Glutamatergic neuron (in vitro differentiated cells): ENCODE results near the gene NHSL2. TPM values are rescaled to one million over a fixed set of nuclear protein-coding genes. Genes with fewer than 3 reads are reported as not detected.

Experiments
- DNase-seq: peaks from one replicate; pipeline ENCODE4 v3.0.0; 2022
- H3K27ac Mint-ChIP-seq: one replicate; pipeline ENCODE4 v1.8.0; 2020; ENCODE audit warnings: mild to moderate bottlenecking, mixed read lengths, inconsistent platforms; ENCODE audit not compliant: unreplicated experiment
- H3K27me3 Mint-ChIP-seq: one replicate; pipeline ENCODE4 v1.8.0; 2020; ENCODE audit warnings: mild to moderate bottlenecking, moderate library complexity, mixed read lengths, inconsistent platforms; ENCODE audit not compliant: unreplicated experiment
- H3K36me3 Mint-ChIP-seq: one replicate; pipeline ENCODE4 v1.8.0; 2020; ENCODE audit warnings: mild to moderate bottlenecking, mixed read lengths, inconsistent platforms; ENCODE audit not compliant: unreplicated experiment
- H3K4me1 Mint-ChIP-seq: one replicate; pipeline ENCODE4 v1.8.0; 2020; ENCODE audit warnings: mild to moderate bottlenecking, low read depth, mixed read lengths, inconsistent platforms; ENCODE audit not compliant: unreplicated experiment
- H3K4me3 Mint-ChIP-seq: one replicate; pipeline ENCODE4 v1.8.0; 2020; ENCODE audit warnings: mild to moderate bottlenecking, mixed read lengths, inconsistent platforms; ENCODE audit not compliant: unreplicated experiment
- H3K9me3 Mint-ChIP-seq: one replicate; pipeline ENCODE4 v1.8.0; 2020; ENCODE audit warnings: mild to moderate bottlenecking, moderate library complexity, mixed read lengths, inconsistent platforms; ENCODE audit not compliant: unreplicated experiment
- CTCF ChIP-seq: fragments of 200-600 bp; sonication (generic); IDR thresholded peaks from one replicate; pipeline ENCODE4 v1.5.0; 2021; ENCODE audit not compliant: partially characterized antibody, unreplicated experiment
- total RNA-seq: library from RNA; stranded (reverse); fragmentation: NEBNext Ultra II Directional; extraction: Animal tissue kit (Norgen Biotek cat#: 25700); gene quantifications from one replicate; pipeline ENCODE4 v1.2.1, GENCODE V29; 2021; ENCODE audit not compliant: unreplicated experiment

NHSL2 gene
- total RNA-seq, 1 donor from 2014 or later = 7.3 TPM

- no peak overlapping the region for H3K4me3 Mint-ChIP-seq
- no peak for TF ChIP-seq CTCF
- no peaks in the 10 kb centered on the region for H3K27me3 Mint-ChIP-seq
- no peak for DNase-seq
- no peak overlapping the region for H3K27ac Mint-ChIP-seq
- peaks cover 1% of the 10 kb centered on the region for H3K4me1 Mint-ChIP-seq
- H3K36me3 Mint-ChIP-seq = no peaks in the 10 kb centered on the region
- H3K9me3 Mint-ChIP-seq = peaks cover 4% of the 10 kb centered on the region
These were observed 108.8 kb downstream of the NHSL2 start for GRCh38 chrX:72019487-72019886.

- no peak overlapping the region for H3K4me3 Mint-ChIP-seq
- no peaks in the 10 kb centered on the region for H3K27me3 Mint-ChIP-seq
- peaks cover 4% of the 10 kb centered on the region for H3K9me3 Mint-ChIP-seq
- no peak overlapping the region for H3K27ac Mint-ChIP-seq
- H3K4me1 Mint-ChIP-seq = peaks cover 1% of the 10 kb centered on the region
- TF ChIP-seq CTCF = no peak
- no peaks in the 10 kb centered on the region for H3K36me3 Mint-ChIP-seq
- no peak for DNase-seq
These were observed 109.6 kb downstream of the NHSL2 start for GRCh38 chrX:72020204-72020603.

- no peak for TF ChIP-seq CTCF
- no peak for DNase-seq
- Mint-ChIP-seq H3K36me3 (no peaks in the 10 kb centered on the region), H3K9me3 (peaks cover 4% of the 10 kb centered on the region), H3K27ac (no peak overlapping the region), H3K4me1 (peaks cover 1% of the 10 kb centered on the region), H3K4me3 (no peak overlapping the region), H3K27me3 (no peaks in the 10 kb centered on the region)
These were observed 110.1 kb downstream of the NHSL2 start for GRCh38 chrX:72020788-72021187.

- no peak overlapping the region for H3K27ac Mint-ChIP-seq
- no peaks in the 10 kb centered on the region for H3K27me3 Mint-ChIP-seq
- peaks cover 4% of the 10 kb centered on the region for H3K9me3 Mint-ChIP-seq
- H3K4me1 Mint-ChIP-seq = peaks cover 1% of the 10 kb centered on the region
- H3K4me3 Mint-ChIP-seq = no peak overlapping the region
- no peak for DNase-seq
- no peaks in the 10 kb centered on the region for H3K36me3 Mint-ChIP-seq
- TF ChIP-seq CTCF = peak; percentile 40
These were observed 111.3 kb downstream of the NHSL2 start for GRCh38 chrX:72021975-72022374.

- no peak overlapping the region for H3K4me3 Mint-ChIP-seq
- no peaks in the 10 kb centered on the region for H3K27me3 Mint-ChIP-seq
- H3K36me3 Mint-ChIP-seq = no peaks in the 10 kb centered on the region
- H3K9me3 Mint-ChIP-seq = peaks cover 4% of the 10 kb centered on the region
- H3K4me1 Mint-ChIP-seq = peaks cover 3% of the 10 kb centered on the region
- no peak for DNase-seq
- no peak overlapping the region for H3K27ac Mint-ChIP-seq
- no peak for TF ChIP-seq CTCF
These were observed 112.4 kb downstream of the NHSL2 start for GRCh38 chrX:72023071-72023470.
